ENCODE data around the gene AAK1.
"Not testable (repeated sequence)": the region's sequence is repeated elsewhere in the genome, so short reads cannot be mapped to it uniquely, and the experiment has no call there.

AAK1 gene

DNA sequence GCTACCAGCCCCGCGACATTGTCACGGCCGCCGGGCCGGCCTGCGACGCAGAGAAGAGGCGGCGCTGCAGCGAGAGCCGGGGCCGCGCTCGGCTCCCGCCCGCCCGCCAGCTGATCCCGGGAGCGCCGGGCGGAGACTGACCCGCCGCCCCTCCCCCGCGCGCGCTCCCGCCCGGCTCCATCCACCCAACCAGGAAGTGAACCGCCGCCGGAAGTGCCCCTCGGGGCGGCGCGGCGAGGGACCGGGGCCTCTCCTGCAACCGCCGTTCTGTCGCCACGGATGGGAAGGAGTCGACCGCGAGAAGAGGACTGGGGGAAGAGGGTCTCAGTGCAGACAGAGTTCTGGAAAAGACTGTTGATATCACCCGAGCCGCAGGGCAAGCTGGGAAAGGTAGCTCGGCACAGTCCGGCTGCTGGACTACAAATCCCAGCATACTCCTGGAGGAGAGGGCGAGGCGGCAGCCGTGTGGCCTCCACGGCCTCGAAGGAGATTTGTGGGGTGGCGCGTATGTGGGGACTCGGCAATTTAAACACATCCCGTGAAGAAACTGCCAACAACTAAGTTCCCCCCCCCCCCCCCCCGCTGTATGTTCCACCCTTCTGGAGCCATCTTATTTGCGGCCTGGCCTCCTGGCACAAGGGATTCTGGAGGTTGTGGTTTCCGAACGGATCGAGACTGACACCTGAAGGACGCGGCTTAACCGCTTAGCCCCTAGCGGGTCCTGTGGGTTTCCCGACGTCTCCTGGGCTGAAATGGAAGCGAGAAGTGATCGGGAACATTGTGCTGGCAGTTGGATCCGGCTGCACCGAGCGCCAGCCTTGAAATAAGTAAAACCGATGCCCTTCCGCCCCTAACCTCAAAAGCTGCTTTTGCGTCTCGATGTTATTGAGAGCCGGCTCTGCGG lies at the start of gene AAK1:
AAK1 (minus strand) TSS at position 138 of the 904 bp plus-strand sequence. CDS start 699 bp downstream, outside the sequence.
- DNase-seq (ENCODE audit: low read depth), result peak; percentile 49

DNA sequence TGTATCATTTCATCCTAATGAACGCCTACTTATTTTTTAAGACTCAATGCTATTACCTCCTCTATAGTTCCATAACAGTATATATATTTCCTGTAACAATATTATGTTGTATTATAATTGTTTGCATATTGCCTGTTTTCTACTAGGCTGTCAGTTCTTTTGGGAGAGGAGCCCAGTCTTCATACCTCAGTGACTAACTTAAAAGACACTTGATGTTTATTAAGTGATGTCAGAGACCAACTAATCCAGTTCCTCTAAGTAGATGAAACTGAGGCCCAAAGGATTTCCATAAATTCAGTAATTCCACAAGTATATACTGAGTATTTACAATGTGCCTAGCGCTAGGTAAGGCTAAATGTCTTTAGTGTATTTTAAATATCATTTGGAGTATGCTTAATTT lies 48.9 kb upstream of the AAK1 start:
- no peak for DNase-seq (ENCODE audit: low read depth)

DNA sequence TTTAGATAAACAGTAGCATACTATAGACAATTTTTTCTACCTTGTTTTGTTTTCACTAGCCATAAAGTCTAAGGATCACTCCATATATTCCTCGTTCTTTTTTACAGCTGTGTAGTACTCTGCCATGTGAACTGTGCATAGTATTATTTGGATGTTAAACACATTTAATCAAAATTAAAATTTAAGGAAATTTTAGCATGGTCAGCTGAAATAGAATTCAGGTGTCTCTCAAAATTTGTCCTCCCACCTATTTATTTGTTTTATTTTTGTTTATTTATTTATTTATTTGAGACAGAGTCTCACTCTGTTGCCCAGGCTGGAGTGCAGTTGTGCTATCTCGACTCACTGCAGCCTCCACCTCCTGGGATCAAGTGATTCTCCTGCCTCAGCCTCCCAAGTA lies 46.4 kb upstream of the AAK1 start:
- no peak for DNase-seq (ENCODE audit: low read depth)

DNA sequence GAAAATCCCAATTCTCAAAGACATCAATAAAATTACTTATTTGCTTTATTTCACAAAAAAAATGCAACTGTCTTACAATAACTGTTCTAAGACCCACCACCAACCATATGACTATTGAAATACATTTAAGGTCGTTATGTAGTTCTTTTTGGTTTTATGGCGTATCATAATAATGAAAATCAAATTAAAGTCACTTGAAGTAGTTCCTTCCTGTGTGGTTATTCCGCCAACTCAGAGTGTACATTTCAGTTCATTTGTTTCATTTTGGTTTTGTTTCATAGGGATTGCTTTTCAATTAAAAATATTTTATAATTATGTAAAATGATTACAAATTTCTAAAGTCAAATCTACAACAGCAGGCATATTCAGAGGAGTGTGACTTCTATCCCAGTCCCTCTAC lies 45.9 kb upstream of the AAK1 start:
- no peak for DNase-seq (ENCODE audit: low read depth)

DNA sequence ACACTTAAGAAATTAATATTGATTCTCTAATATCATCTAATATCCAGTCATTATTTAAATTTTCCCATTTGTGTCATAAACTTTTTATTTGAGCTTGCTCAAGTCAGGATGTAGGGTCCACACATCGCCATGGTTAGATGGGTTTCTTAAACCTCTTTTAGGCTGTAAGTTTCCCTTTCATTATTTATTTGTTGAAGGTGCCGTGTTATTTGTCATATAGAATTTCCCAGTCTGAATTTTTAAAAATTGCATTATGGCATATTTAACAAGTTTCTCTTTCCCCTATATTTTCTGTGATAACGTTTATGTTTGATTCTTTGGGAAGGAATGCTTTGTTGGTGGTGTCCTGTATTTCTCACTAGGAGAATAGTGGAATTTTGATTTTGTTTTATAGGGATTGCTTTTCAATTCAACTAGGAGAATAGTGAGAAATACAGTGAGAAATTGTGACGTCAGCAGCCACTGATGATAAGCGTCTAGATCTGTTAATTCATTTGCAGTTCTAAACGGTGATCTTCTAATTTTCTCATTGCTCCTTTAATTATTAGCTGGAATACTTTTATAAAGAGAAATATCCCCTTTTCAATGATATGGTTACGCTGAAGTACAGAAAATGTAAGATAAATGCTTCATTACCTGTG lies 44.6 kb upstream of the AAK1 start:
- DNase-seq (ENCODE audit: low read depth), result no peak

DNA sequence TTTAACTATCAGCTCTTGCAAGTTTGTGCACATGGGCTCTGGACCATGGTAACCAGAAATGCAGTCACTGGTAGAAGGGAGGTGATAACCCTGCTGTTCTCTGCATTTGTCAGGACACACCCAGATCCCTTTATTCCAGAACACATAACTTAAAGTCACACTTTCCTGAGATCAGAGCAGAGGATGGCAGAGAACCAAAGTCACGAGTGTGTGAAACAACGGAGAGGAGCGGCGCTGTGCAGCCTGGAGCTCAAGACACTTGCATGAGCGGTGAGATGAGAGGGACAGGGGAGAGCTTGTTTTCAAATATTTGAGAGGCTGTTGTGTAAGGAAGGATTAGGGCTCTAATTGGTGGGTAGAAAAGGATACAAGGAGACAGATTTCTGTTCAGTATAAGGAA lies 43.3 kb upstream of the AAK1 start:
- no peak for DNase-seq (ENCODE audit: low read depth)

DNA sequence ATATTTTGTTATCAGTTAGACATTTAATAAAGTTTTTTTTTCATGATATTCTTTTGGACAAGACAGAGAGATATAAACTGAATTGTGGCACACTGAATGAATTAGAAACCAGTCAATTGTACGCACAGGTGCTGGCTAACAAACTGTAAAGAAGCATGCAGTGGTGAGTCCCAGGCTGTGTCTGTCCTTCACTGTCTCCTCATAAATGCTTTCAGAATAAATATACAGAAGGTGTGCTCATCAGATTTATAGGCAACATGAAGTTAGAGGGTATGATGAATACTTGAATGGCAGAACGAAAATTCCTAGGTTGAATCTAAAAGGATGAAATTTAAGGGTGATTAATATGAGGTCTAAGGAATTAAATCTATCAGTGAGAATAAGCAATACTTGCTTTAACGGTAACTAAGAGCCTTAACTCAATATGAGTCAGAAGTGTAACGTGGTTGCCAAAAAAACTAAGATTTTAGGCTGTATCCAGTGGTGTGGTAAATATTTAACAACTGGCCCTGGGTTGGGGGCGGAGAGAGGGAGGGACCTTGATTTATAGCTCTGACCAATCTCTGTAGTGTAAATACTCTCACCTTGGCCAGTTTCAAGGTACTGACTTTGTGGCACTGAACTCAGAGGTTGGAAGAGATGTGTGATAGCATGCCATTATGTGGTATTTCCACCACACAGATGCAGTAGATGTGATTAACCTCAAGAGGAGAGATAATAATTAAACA lies 41.9 kb upstream of the AAK1 start:
- DNase-seq (ENCODE audit: low read depth), result no peak

DNA sequence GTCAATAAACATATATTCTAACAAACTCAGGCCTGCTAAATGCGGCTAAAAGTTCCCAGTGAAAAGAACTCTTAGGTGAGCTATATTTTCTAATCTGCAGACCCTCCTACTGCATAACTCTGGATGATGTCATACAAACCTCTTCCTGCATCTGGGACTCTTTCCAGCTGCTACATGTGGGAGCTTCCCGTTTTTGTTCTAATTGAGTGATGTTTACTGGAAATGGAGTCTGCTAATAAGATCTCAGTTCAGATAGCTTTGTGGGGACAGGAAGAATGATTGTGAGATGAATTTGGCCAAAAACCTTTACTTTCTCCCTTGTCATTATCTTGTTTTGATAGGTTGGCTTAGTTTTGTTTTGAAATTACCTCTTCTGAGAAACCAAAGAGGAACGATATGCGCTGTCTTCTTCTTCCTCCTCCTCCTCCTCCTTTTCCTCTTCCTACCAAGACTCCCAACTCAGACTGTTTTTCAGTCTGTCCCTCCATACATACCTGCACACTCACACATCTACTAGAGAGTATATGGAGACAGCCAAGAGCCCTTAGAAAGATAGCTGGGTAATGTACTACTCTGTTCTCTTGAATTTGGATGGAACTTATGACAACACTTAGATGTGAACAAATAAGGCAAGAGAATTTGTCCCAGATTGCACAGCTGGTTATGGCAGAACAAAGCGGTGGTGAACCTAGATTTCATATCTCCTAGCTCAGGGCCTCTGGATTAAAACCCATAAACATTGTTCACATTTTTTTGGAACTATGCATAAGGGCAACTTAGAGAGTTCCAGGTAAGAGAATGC lies 39.8 kb upstream of the AAK1 start:
- DNase-seq (ENCODE audit: low read depth), result no peak

DNA sequence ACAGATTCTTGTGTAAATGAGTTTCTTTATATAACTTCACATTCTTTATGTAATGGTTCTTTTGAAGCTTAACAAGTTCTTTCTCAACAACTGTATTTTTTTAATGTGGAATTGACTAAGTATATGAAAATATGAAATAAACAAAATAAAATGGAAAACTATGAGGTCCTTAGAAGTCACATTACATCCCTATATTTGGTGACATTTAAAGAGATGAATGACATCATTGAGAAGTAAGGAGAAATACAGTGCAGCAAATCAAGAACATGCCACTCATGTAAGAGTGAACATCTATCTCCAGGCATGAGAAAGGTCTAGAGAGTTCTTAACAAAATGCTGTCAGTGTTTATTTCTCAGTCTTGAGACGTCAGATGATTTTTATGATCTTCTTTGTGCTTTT lies 39.0 kb upstream of the AAK1 start:
- DNase-seq (ENCODE audit: low read depth), result no peak

DNA sequence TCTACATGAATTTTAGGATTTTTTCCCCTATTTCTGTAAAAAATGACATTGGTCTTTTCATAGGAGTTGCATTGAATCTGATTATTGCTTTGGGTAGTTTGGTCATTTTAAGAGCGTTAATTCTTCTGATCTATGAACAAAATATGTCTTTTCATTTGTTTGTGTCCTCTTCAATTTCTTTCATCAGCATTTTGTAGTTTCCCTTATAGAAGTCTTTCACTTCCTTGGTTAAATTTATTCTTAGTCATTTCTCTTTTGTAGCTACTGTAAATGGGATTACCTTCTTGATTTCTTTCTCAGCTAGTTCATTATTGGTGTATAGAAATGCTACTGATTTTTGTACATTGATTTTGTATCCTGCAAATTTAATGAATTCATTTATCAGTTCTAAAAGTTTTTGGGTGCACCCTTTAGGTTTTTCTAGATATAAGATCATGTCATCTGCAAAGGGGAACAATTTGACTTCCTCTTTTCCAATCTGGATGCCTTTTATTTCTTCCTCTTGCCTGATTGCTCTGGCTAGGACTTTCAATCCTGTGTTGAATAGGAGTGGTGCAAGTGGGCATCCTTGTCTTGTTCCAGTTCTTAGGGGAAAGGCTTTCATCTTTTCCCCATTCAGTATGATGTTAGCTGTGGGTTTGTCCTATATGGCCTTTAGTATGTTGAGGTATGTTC lies 36.6 kb upstream of the AAK1 start:
- DNase-seq (ENCODE audit: low read depth), result no peak

DNA sequence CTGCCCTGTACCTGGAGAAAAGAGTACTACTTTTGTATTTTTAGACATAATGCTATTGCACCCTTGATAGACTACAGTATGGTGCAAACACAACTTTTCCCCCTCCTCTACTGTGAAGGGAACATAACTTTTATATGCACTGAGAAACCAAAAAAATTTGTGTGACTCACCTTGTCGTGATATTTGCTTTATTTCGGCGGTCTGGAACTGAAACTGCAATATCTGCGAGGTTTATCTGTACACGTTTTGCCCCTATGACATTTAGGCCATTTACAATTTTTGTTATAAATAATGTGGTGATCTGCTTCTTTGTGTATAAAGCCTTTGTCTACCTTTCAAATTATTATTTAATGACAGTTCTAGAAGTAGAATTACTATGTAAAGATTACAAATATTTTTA lies 34.4 kb upstream of the AAK1 start:
- DNase-seq (ENCODE audit: low read depth), result no peak

DNA sequence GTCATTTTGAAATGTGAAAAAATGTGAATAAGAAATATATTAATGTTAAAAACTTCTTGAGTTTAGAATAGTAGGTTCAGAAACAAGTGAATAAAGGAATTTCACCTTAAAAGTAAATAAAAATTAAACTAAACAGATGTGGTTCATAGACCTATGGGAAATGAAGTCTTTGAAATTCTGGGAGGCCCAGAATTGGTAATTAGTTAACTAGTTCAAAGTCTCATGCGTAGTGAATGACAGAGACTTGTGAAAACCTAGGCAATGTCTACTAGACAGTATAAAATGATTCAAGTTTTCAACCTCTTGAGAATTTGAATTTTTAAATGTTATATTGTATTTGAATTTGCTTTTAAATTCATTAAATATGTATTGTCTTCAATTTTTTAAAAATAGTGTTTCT lies 32.6 kb upstream of the AAK1 start:
- DNase-seq (ENCODE audit: low read depth), result no peak

DNA sequence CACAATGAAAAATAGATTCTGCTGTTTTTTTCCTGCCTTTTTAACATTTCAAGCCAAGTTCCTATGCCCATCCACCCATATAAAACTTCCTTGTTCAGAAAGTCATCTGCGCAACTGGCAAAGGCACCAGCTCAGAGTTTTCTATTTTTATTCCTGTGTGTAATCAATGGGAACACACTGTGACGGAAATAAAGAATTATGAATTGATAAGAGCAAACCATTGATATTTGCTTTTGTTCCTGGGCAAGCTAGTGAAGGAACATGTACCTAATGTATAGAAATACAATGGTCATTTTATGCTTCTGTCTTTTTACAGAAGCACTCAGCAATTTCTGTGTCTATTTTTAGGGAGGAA lies 30.8 kb upstream of the AAK1 start:
- DNase-seq (ENCODE audit: low read depth), result no peak

DNA sequence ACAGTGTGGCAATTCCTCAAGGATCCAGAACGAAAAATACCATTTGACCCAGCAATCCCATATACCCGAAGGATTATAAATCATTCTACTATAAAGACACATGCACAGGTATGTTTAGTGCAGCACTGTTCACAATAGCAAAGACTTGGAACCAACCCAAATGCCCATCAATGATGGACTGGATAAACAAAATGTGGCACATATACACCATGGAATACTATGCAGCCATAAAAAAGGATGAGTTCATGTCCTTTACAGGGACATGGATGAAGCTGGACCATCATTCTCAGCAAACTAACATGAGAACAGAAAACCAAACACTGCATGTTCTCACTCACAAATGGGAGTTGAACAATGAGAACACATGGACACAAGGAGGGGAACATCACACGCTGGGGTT lies 29.6 kb upstream of the AAK1 start:
- not testable (repeated sequence) for DNase-seq (ENCODE audit: low read depth)

DNA sequence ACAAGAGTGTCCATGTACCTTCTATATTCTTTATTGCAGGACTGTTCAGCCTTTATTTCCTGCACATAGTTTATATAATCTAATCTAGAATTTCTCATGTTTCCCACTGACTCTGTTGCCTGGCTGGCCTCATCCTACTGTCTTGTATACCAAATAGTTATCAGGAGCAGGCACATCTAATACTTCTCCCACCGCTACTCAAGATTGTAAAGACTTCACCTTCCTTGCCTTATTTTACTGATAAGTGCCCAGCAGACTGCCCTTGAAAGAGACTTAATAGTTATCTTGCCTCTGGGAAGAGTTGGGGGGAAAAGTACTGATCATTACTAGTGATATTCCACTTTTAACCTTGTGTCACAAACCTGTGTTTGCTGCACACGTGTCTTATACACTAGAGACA lies 26.1 kb upstream of the AAK1 start:
- DNase-seq (ENCODE audit: low read depth), result no peak

DNA sequence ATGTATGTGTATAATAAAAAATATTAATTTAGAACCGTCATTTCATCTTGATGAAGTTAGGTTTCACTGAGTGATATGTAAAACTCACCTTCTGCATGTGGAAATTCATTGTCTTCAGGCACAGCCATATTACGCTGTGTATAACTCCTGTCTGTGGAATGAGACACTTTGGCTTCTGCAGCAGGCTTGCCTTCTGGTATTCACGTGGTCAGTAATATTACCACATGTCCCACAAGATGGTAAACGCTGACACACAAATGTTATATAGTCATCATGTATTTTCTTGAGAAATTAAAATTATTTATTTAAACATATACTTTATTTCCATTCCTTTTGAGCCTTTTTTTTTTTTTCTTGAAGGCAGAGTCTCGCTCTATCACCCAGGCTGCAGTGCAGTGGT lies 25.1 kb upstream of the AAK1 start:
- no peak for DNase-seq (ENCODE audit: low read depth)

DNA sequence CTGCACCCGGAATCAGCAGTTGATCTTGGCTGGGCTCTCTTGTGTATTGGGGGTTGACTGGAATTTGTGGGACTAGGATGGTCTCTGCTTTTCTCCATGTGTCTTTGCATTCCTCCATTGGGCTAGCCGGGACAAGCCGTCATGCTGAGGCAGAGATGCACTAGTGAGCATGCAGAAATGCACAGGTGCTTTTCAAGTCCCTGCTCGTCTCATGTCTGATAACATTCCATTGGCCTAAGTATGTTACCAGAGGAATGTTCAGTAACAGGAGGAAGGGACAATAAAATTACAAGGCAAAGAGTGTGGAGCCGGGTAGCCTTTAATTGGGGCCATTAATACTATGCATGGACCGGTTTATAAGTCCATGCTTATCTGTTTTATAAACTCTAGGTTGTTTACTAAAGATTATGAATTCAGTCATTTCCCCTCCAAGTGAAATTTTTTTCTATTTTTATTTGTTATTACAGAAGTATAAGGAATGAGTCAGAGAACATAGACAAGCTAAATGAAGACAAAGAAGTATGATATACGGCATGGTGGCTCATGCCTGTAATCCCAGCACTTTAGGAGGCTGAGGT lies 24.4 kb upstream of the AAK1 start:
- no peak for DNase-seq (ENCODE audit: low read depth)

DNA sequence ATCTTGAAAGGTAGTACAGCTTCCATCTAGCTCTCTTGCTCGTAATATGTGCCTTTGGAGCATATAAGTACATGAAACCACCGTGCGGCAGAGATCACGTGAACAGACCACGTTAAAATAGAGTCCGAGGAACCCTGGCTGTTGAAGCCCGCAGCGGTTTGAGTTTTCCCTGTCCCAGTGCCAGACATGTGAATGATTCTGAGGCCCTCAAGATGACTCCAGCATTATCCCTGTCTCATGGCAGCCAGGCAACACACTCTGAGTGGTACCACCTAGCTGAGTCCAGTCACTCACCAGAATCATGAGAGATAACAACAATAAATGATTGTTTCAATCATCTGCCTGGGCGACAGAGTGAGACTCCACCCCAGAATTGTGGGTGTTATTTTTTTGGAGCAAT lies 21.6 kb upstream of the AAK1 start:
- no peak for DNase-seq (ENCODE audit: low read depth)

DNA sequence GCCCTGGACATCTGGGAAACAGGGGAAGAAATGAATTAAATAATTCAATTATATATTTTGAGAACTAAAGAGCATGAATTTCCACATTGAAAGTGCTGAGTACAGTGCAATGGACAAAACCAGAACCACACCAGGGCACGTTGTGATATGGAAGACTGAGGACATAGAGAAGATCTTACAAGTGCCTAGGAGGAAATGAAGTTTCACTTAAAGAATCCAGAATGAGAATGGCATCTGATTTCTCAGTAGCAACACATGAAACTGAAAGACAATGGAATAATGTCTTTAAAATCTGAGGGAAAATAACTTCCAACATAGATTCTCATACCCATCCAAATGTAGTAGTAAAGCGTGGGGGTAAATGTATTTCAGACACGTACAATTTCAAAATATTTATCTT lies 20.3 kb upstream of the AAK1 start:
- no peak for DNase-seq (ENCODE audit: low read depth)

DNA sequence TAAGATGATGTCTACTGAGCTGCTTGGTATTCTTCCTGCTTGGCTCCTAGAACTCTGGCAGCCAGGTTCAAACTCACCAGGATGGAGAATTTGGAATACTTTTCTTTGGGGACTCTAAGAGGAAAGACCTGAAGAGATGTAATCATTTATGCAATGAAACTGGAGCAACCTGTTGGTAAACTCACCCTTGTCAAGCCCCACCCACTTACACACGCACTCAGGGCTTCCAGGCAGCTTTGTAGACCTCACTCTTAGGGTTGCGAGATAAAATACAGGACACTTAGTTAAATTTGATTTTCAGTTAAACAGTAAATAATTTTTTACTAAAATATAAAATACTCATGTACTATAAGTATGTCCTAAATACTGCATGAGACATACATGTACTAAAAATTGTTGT lies 19.0 kb upstream of the AAK1 start:
- not testable (repeated sequence) for DNase-seq (ENCODE audit: low read depth)

DNA sequence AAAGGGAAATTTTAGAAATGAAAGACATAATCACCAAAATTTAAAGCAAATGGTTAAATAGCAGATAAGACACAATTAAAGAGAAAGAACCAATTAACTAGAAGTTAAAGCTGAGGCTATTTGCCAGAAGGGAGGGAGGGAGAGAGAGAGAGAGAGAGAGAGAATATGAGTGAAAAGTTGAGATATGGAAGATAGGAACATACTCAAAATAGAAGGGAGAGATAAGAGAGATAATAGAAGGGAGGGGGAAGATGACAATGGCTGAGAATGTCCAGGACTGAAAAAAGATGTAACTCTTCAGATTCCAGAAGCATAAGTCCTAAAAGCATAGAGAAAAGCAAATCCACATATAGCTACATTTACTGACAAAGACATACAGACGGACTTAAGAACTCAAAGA lies 17.1 kb upstream of the AAK1 start:
- DNase-seq (ENCODE audit: low read depth), result no peak
